HCT116 (cell line): ENCODE results near the gene NBPF12. TPM values are rescaled to one million over a fixed set of nuclear protein-coding genes. Genes with fewer than 3 reads are reported as not detected.
"Not testable (repeated sequence)": the region's sequence is repeated elsewhere in the genome, so short reads cannot be mapped to it uniquely, and the experiment has no call there.

Source experiments
- ATAC-seq: fragments of 200-7000 bp; cut with Tn5 transposase; 2 replicates; pipeline ENCODE4 v1.9.1; 2020; ENCODE audit warnings: mild to moderate bottlenecking, moderate library complexity
- BruUV-seq: library from RNA; stranded (reverse); fragments of 400-500 nt; replicated peaks from 2 replicates; lab custom pipeline; 2021; lab: Mats Ljungman, UMichigan
- CTCF ChIA-PET: fragments of 300-600 bp; sonication (Branson Sonifier 250); formaldehyde crosslinking; loops from one replicate; lab custom pipeline; 2021; ENCODE audit warnings: antibody characterized with exemption; lab: Charles Lee
- POLR2A ChIA-PET: fragments of 300-600, 350-600 bp; sonication (Branson Sonifier 250); formaldehyde crosslinking; loops from one replicate; lab custom pipeline; 2021; ENCODE audit warnings: antibody characterized with exemption; lab: Charles Lee
- RAD21 ChIA-PET, 2 experiments: fragments of 300-600 bp; sonication (Branson Sonifier 250); formaldehyde crosslinking; loops; one replicate each; lab custom pipeline; 2023; ENCODE audit warnings: low total read pairs in 2 of 2; ENCODE audit not compliant: uncharacterized antibody in 2 of 2, unreplicated experiment in 2 of 2, low non-redundant PET in 1 of 2; lab: Charles Lee
- DNase-seq: peaks from one replicate; pipeline ENCODE4 v3.0.0-alpha.2; 2010; ENCODE audit warnings: low read depth, low spot score
- H2AFZ ChIP-seq: fragments of 200-600 bp; shearing (Covaris generic), sonication (generic); 2 replicates; pipeline ENCODE4 v1.6.1; 2017; ENCODE audit warnings: low read depth, mixed run types, mixed read lengths, antibody characterized with exemption, low read length; ENCODE audit not compliant: poor library complexity, severe bottlenecking
- H3K27ac ChIP-seq: 2 replicates; pipeline ENCODE4 v1.5.1; 2012; ENCODE audit warnings: low read depth, low read length
- H3K27me3 ChIP-seq: fragments of 200-600 bp; sonication (generic); 2 replicates; pipeline ENCODE4 v1.6.1; 2016; ENCODE audit warnings: mixed run types, low read length, mixed read lengths; ENCODE audit not compliant: insufficient read depth
- H3K36me3 ChIP-seq, 2 experiments: fragments of 200-500 bp in 1 of 2; fragments of 200-600 bp in 1 of 2; sonication (Bioruptor generic) in 1 of 2; sonication (generic) in 1 of 2; 2 replicates each; pipeline versions ENCODE4 v1.5.1 to v1.6.1; 2014 to 2016; ENCODE audit warnings: low read length in 2 of 2, inconsistent platforms in 1 of 2, mixed read lengths in 1 of 2, mixed run types in 1 of 2; ENCODE audit not compliant: insufficient read depth in 2 of 2, control insufficient read depth in 1 of 2
- H3K4me1 ChIP-seq, 2 experiments: fragments of 200-600 bp in 1 of 2; sonication (generic) in 1 of 2; 2 replicates each; pipeline versions ENCODE4 v1.5.1 to v1.6.1; 2012 to 2017; ENCODE audit warnings: low read length in 2 of 2, inconsistent platforms in 1 of 2, mild to moderate bottlenecking in 1 of 2, mixed read lengths in 1 of 2, mixed run types in 1 of 2, moderate library complexity in 1 of 2; ENCODE audit not compliant: insufficient read depth in 2 of 2, control insufficient read depth in 1 of 2
- H3K4me2 ChIP-seq: fragments of 200-600 bp; sonication (generic); 2 replicates; pipeline ENCODE4 v1.6.1; 2017; ENCODE audit warnings: mixed run types, low read length, mixed read lengths
- H3K4me3 ChIP-seq, 2 experiments: fragments of 200-600 bp in 1 of 2; sonication (generic) in 1 of 2; replicated peaks in 1 of 2; 2 replicates each; pipeline ENCODE4 v1.5.1; 2011 to 2016; ENCODE audit warnings: low read length in 2 of 2, control low read depth in 1 of 2, low read depth in 1 of 2, mild to moderate bottlenecking in 1 of 2, mixed read lengths in 1 of 2, mixed run types in 1 of 2
- H3K79me2 ChIP-seq: fragments of 200-600 bp; sonication (generic); 2 replicates; pipeline ENCODE4 v1.6.1; 2017; ENCODE audit warnings: mild to moderate bottlenecking, mixed run types, low read length, moderate library complexity, mixed read lengths; ENCODE audit not compliant: insufficient read depth
- H3K9ac ChIP-seq: fragments of 200-600 bp; sonication (generic); 2 replicates; pipeline ENCODE4 v1.6.1; 2016; ENCODE audit warnings: low read length, mixed read lengths
- H3K9me2 ChIP-seq: fragments of 200-600 bp; sonication (generic), shearing (Covaris generic); 2 replicates; pipeline ENCODE4 v1.6.1; 2017; ENCODE audit warnings: mixed run types, mild to moderate bottlenecking, moderate library complexity; ENCODE audit not compliant: insufficient read depth
- H3K9me3 ChIP-seq, 2 experiments: fragments of 200-500 bp in 1 of 2; fragments of 200-600 bp in 1 of 2; sonication (Bioruptor generic) in 1 of 2; sonication (generic) in 1 of 2; 2 replicates each; pipeline ENCODE4 v1.6.1; 2014 to 2017; ENCODE audit warnings: low read length in 2 of 2, mixed read lengths in 2 of 2, inconsistent platforms in 1 of 2, low read depth in 1 of 2, mild to moderate bottlenecking in 1 of 2, mixed run types in 1 of 2, moderate library complexity in 1 of 2; ENCODE audit not compliant: control insufficient read depth in 1 of 2, insufficient read depth in 1 of 2
- H4K20me1 ChIP-seq: fragments of 200-600 bp; sonication (generic), shearing (Covaris generic); 2 replicates; pipeline ENCODE4 v1.6.1; 2017; ENCODE audit warnings: mixed run types, mild to moderate bottlenecking, moderate library complexity; ENCODE audit not compliant: insufficient read depth
- intact Hi-C: fragments of 100-400 bp; cut with micrococcal nuclease; formaldehyde crosslinking; loops from 2 replicates; pipeline ENCODE4 v1.10.0; 2022
- total RNA-seq: library from RNA; stranded (reverse); gene quantifications from one replicate; pipeline ENCODE4 v1.2.1, GENCODE V29; 2021; ENCODE audit not compliant: unreplicated experiment

NBPF12 gene
- total RNA-seq, 1 experiment from 2014 or later, result 12.1 TPM

- H3K27me3 ChIP-seq, DNase-seq, H3K9me3 ChIP-seq, RAD21 ChIA-PET, H3K79me2 ChIP-seq, H3K27ac ChIP-seq, H4K20me1 ChIP-seq, ATAC-seq, intact Hi-C loops, POLR2A ChIA-PET, H3K4me3 ChIP-seq, H3K4me1 ChIP-seq, CTCF ChIA-PET, H3K9me2 ChIP-seq, H3K9ac ChIP-seq, H2AFZ ChIP-seq, H3K4me2 ChIP-seq: not testable (repeated sequence)
- BruUV-seq, result TSS peak; percentile 4
- peaks cover 11% of the 10 kb centered on the region in 2 experiments; a peak in 3 of 4 replicates for H3K36me3 ChIP-seq
Observed at GRCh38 chr1:146989455-146989854, 51.3 kb downstream of the NBPF12 start.

- H3K4me1 ChIP-seq, DNase-seq, H3K4me2 ChIP-seq, H3K4me3 ChIP-seq, POLR2A ChIA-PET, H3K79me2 ChIP-seq, H2AFZ ChIP-seq, RAD21 ChIA-PET, H3K36me3 ChIP-seq, H3K27me3 ChIP-seq, CTCF ChIA-PET, ATAC-seq, H4K20me1 ChIP-seq, intact Hi-C loops, BruUV-seq, H3K9me2 ChIP-seq, H3K9ac ChIP-seq, H3K27ac ChIP-seq, H3K9me3 ChIP-seq: not testable (repeated sequence)
Observed at GRCh38 chr1:147008495-147008894, 70.4 kb downstream of the NBPF12 start.

GRCh38 chr1:147026975-147027374 lies 88.9 kb downstream of the NBPF12 start:
- H4K20me1 ChIP-seq, H3K4me3 ChIP-seq, RAD21 ChIA-PET, H3K9ac ChIP-seq, CTCF ChIA-PET, H3K4me1 ChIP-seq, intact Hi-C loops, H3K79me2 ChIP-seq, H3K4me2 ChIP-seq, ATAC-seq, H3K9me3 ChIP-seq, POLR2A ChIA-PET, H3K36me3 ChIP-seq, H3K27ac ChIP-seq, H2AFZ ChIP-seq, H3K9me2 ChIP-seq, DNase-seq, BruUV-seq: not testable (repeated sequence)
- peaks cover 29% of the 10 kb centered on the region; the same call in 1 of the 2 replicates for H3K27me3 ChIP-seq

GRCh38 chr1:147030066-147030653 lies 92.0 kb downstream of the NBPF12 start:
- H2AFZ ChIP-seq, H3K4me2 ChIP-seq, H3K27ac ChIP-seq, DNase-seq, intact Hi-C loops, BruUV-seq, H3K4me1 ChIP-seq, ATAC-seq, H3K9me2 ChIP-seq, H4K20me1 ChIP-seq, POLR2A ChIA-PET, H3K79me2 ChIP-seq, H3K4me3 ChIP-seq, RAD21 ChIA-PET, CTCF ChIA-PET, H3K9me3 ChIP-seq, H3K36me3 ChIP-seq, H3K9ac ChIP-seq: not testable (repeated sequence)
- peaks cover 43% of the 10 kb centered on the region for H3K27me3 ChIP-seq
